Measurements from ENCODE around the gene NBPF14.
"Not testable (repeated sequence)": the region's sequence is repeated elsewhere in the genome, so short reads cannot be mapped to it uniquely, and the experiment has no call there.

NBPF14 gene

GRCh38 chr1:148595911-148596310 lies at the start of gene NBPF14:
TSS of gene NBPF14 (minus strand) at chr1:148596011. CDS start at chr1:148595717, 294 bp downstream.
- H2AFZ ChIP-seq (ENCODE audit: low read length); H3K4me3 ChIP-seq (ENCODE audit: low read length, poor library complexity, severe bottlenecking); H3K36me3 ChIP-seq (ENCODE audit: insufficient read depth, low read length); H3F3A ChIP-seq (ENCODE audit: low read depth); H3K9me3 ChIP-seq (ENCODE audit: insufficient read depth, low read depth, low read length); H3K27me3 ChIP-seq (ENCODE audit: insufficient read depth, low read length, poor library complexity, severe bottlenecking); H3K4me2 ChIP-seq (ENCODE audit: low read depth, low read length, poor library complexity, severe bottlenecking); H3K9me2 ChIP-seq (replicated peaks; ENCODE audit: low read depth, low read length); H3K4me1 ChIP-seq (ENCODE audit: insufficient read depth, low read length, poor library complexity, severe bottlenecking); H3K9ac ChIP-seq (ENCODE audit: low read depth, low read length, poor library complexity, severe bottlenecking); H4K20me1 ChIP-seq (ENCODE audit: insufficient read depth, low read length, poor library complexity, severe bottlenecking); H3K79me2 ChIP-seq (ENCODE audit: insufficient read depth, low read length): not testable (repeated sequence)

GRCh38 chr1:148625451-148625850 lies 29.6 kb upstream of the NBPF14 start:
- not testable (repeated sequence) for H3K9ac ChIP-seq (ENCODE audit: low read depth, low read length, poor library complexity, severe bottlenecking); H4K20me1 ChIP-seq (ENCODE audit: insufficient read depth, low read length, poor library complexity, severe bottlenecking); H2AFZ ChIP-seq (ENCODE audit: low read length); H3K79me2 ChIP-seq (ENCODE audit: insufficient read depth, low read length); H3K27me3 ChIP-seq (ENCODE audit: insufficient read depth, low read length, poor library complexity, severe bottlenecking); H3K9me2 ChIP-seq (replicated peaks; ENCODE audit: low read depth, low read length); H3F3A ChIP-seq (ENCODE audit: low read depth); H3K4me2 ChIP-seq (ENCODE audit: low read depth, low read length, poor library complexity, severe bottlenecking); H3K4me3 ChIP-seq (ENCODE audit: low read length, poor library complexity, severe bottlenecking); H3K9me3 ChIP-seq (ENCODE audit: insufficient read depth, low read depth, low read length); H3K4me1 ChIP-seq (ENCODE audit: insufficient read depth, low read length, poor library complexity, severe bottlenecking); H3K36me3 ChIP-seq (ENCODE audit: insufficient read depth, low read length)

GRCh38 chr1:148618216-148618615 lies 22.4 kb upstream of the NBPF14 start:
- H3K27me3 ChIP-seq (ENCODE audit: insufficient read depth, low read length, poor library complexity, severe bottlenecking); H3K36me3 ChIP-seq (ENCODE audit: insufficient read depth, low read length); H3K4me3 ChIP-seq (ENCODE audit: low read length, poor library complexity, severe bottlenecking); H3K79me2 ChIP-seq (ENCODE audit: insufficient read depth, low read length); H3K4me2 ChIP-seq (ENCODE audit: low read depth, low read length, poor library complexity, severe bottlenecking); H4K20me1 ChIP-seq (ENCODE audit: insufficient read depth, low read length, poor library complexity, severe bottlenecking); H3F3A ChIP-seq (ENCODE audit: low read depth); H3K9me2 ChIP-seq (replicated peaks; ENCODE audit: low read depth, low read length); H3K4me1 ChIP-seq (ENCODE audit: insufficient read depth, low read length, poor library complexity, severe bottlenecking); H2AFZ ChIP-seq (ENCODE audit: low read length); H3K9me3 ChIP-seq (ENCODE audit: insufficient read depth, low read depth, low read length); H3K9ac ChIP-seq (ENCODE audit: low read depth, low read length, poor library complexity, severe bottlenecking): not testable (repeated sequence)

- not testable (repeated sequence) for H3K4me3 ChIP-seq (ENCODE audit: low read length, poor library complexity, severe bottlenecking); H3K9me2 ChIP-seq (replicated peaks; ENCODE audit: low read depth, low read length); H3K79me2 ChIP-seq (ENCODE audit: insufficient read depth, low read length); H3K36me3 ChIP-seq (ENCODE audit: insufficient read depth, low read length); H4K20me1 ChIP-seq (ENCODE audit: insufficient read depth, low read length, poor library complexity, severe bottlenecking); H3F3A ChIP-seq (ENCODE audit: low read depth); H3K9ac ChIP-seq (ENCODE audit: low read depth, low read length, poor library complexity, severe bottlenecking); H3K4me2 ChIP-seq (ENCODE audit: low read depth, low read length, poor library complexity, severe bottlenecking); H3K4me1 ChIP-seq (ENCODE audit: insufficient read depth, low read length, poor library complexity, severe bottlenecking); H2AFZ ChIP-seq (ENCODE audit: low read length); H3K27me3 ChIP-seq (ENCODE audit: insufficient read depth, low read length, poor library complexity, severe bottlenecking); H3K9me3 ChIP-seq (ENCODE audit: insufficient read depth, low read depth, low read length)
Measured at GRCh38 chr1:148605266-148605665, 9.5 kb upstream of the NBPF14 start.

- H3K4me2 ChIP-seq (ENCODE audit: low read depth, low read length, poor library complexity, severe bottlenecking); H3K4me1 ChIP-seq (ENCODE audit: insufficient read depth, low read length, poor library complexity, severe bottlenecking); H2AFZ ChIP-seq (ENCODE audit: low read length); H3K79me2 ChIP-seq (ENCODE audit: insufficient read depth, low read length); H4K20me1 ChIP-seq (ENCODE audit: insufficient read depth, low read length, poor library complexity, severe bottlenecking); H3K4me3 ChIP-seq (ENCODE audit: low read length, poor library complexity, severe bottlenecking); H3K9me2 ChIP-seq (replicated peaks; ENCODE audit: low read depth, low read length); H3K9me3 ChIP-seq (ENCODE audit: insufficient read depth, low read depth, low read length); H3K27me3 ChIP-seq (ENCODE audit: insufficient read depth, low read length, poor library complexity, severe bottlenecking); H3K36me3 ChIP-seq (ENCODE audit: insufficient read depth, low read length); H3K9ac ChIP-seq (ENCODE audit: low read depth, low read length, poor library complexity, severe bottlenecking); H3F3A ChIP-seq (ENCODE audit: low read depth): not testable (repeated sequence)
Measured at GRCh38 chr1:148595360-148595759, 451 bp downstream of the NBPF14 start.

- not testable (repeated sequence) for H3K4me1 ChIP-seq (ENCODE audit: insufficient read depth, low read length, poor library complexity, severe bottlenecking); H3K4me2 ChIP-seq (ENCODE audit: low read depth, low read length, poor library complexity, severe bottlenecking); H3K27me3 ChIP-seq (ENCODE audit: insufficient read depth, low read length, poor library complexity, severe bottlenecking); H2AFZ ChIP-seq (ENCODE audit: low read length); H3K4me3 ChIP-seq (ENCODE audit: low read length, poor library complexity, severe bottlenecking); H3K9me2 ChIP-seq (replicated peaks; ENCODE audit: low read depth, low read length); H3F3A ChIP-seq (ENCODE audit: low read depth); H4K20me1 ChIP-seq (ENCODE audit: insufficient read depth, low read length, poor library complexity, severe bottlenecking); H3K79me2 ChIP-seq (ENCODE audit: insufficient read depth, low read length); H3K9me3 ChIP-seq (ENCODE audit: insufficient read depth, low read depth, low read length); H3K9ac ChIP-seq (ENCODE audit: low read depth, low read length, poor library complexity, severe bottlenecking); H3K36me3 ChIP-seq (ENCODE audit: insufficient read depth, low read length)
Measured at GRCh38 chr1:148591098-148591497, 4.7 kb downstream of the NBPF14 start.

- H3K9ac ChIP-seq (ENCODE audit: low read depth, low read length, poor library complexity, severe bottlenecking); H3K4me2 ChIP-seq (ENCODE audit: low read depth, low read length, poor library complexity, severe bottlenecking); H3K9me2 ChIP-seq (replicated peaks; ENCODE audit: low read depth, low read length); H4K20me1 ChIP-seq (ENCODE audit: insufficient read depth, low read length, poor library complexity, severe bottlenecking); H3K9me3 ChIP-seq (ENCODE audit: insufficient read depth, low read depth, low read length); H3F3A ChIP-seq (ENCODE audit: low read depth); H3K79me2 ChIP-seq (ENCODE audit: insufficient read depth, low read length); H3K27me3 ChIP-seq (ENCODE audit: insufficient read depth, low read length, poor library complexity, severe bottlenecking); H3K4me1 ChIP-seq (ENCODE audit: insufficient read depth, low read length, poor library complexity, severe bottlenecking); H3K4me3 ChIP-seq (ENCODE audit: low read length, poor library complexity, severe bottlenecking); H2AFZ ChIP-seq (ENCODE audit: low read length); H3K36me3 ChIP-seq (ENCODE audit: insufficient read depth, low read length): not testable (repeated sequence)
Measured at GRCh38 chr1:148532158-148532557, 63.7 kb downstream of the NBPF14 start.

GRCh38 chr1:148529101-148529567 lies 66.7 kb downstream of the NBPF14 start:
- H3K9me2 ChIP-seq (replicated peaks; ENCODE audit: low read depth, low read length); H3K27me3 ChIP-seq (ENCODE audit: insufficient read depth, low read length, poor library complexity, severe bottlenecking); H3K9me3 ChIP-seq (ENCODE audit: insufficient read depth, low read depth, low read length); H3K36me3 ChIP-seq (ENCODE audit: insufficient read depth, low read length); H3K4me3 ChIP-seq (ENCODE audit: low read length, poor library complexity, severe bottlenecking); H4K20me1 ChIP-seq (ENCODE audit: insufficient read depth, low read length, poor library complexity, severe bottlenecking); H3K9ac ChIP-seq (ENCODE audit: low read depth, low read length, poor library complexity, severe bottlenecking); H3K79me2 ChIP-seq (ENCODE audit: insufficient read depth, low read length); H3F3A ChIP-seq (ENCODE audit: low read depth); H2AFZ ChIP-seq (ENCODE audit: low read length); H3K4me1 ChIP-seq (ENCODE audit: insufficient read depth, low read length, poor library complexity, severe bottlenecking); H3K4me2 ChIP-seq (ENCODE audit: low read depth, low read length, poor library complexity, severe bottlenecking): not testable (repeated sequence)
